Stomach (tissue), 9 donors: ENCODE measurements around the gene ROCK2. TPM values are rescaled to one million over a fixed set of nuclear protein-coding genes. Genes with fewer than 3 reads are reported as not detected.

ENCODE experiments used
- DNase-seq, 2 donors: peaks; one replicate each; pipeline versions ENCODE4 v3.0.0 to v3.0.0-alpha.2; 2013 to 2019
- H3K27ac ChIP-seq, 5 donors: fragments of 200-600 bp in 4 of 5; sonication (generic) in 4 of 5; one replicate each; pipeline ENCODE4 v1.5.1; 2013 to 2019; ENCODE audit warnings: mild to moderate bottlenecking in 1 of 5, moderate library complexity in 1 of 5
- H3K27me3 ChIP-seq, 3 donors: fragments of 200-600 bp; sonication (generic); one replicate each; pipeline ENCODE4 v1.5.1; 2017 to 2019; ENCODE audit warnings: mixed run types in 1 of 3
- H3K36me3 ChIP-seq, 4 donors: fragments of 200-600 bp; sonication (generic); 1 replicate in 3 of 4; 2 replicates in 1 of 4; pipeline ENCODE4 v1.5.1; 2016 to 2019
- H3K4me1 ChIP-seq, 4 donors: fragments of 200-600 bp; sonication (generic); one replicate each; pipeline ENCODE4 v1.5.1; 2016 to 2019
- H3K4me3 ChIP-seq, 4 donors: fragments of 200-600 bp; sonication (generic) in 3 of 4; one replicate each; pipeline ENCODE4 v1.5.1; 2016 to 2019; ENCODE audit warnings: mild to moderate bottlenecking in 1 of 4
- H3K9me3 ChIP-seq, 4 donors: fragments of 200-600 bp; sonication (generic); one replicate each; pipeline ENCODE4 v1.5.1; 2016 to 2019
- EP300 ChIP-seq: sonication (generic); formaldehyde crosslinking; IDR thresholded peaks from one replicate; pipeline ENCODE4 v1.6.1; 2017; ENCODE audit warnings: antibody characterized with exemption
- POLR2A ChIP-seq, 4 donors: fragments of 450-650 bp; IDR thresholded peaks; one replicate each; pipeline ENCODE4 v1.6.1; 2016; ENCODE audit warnings: antibody characterized with exemption in 4 of 4, control low read depth in 2 of 4, mild to moderate bottlenecking in 1 of 4, moderate library complexity in 1 of 4
- POLR2AphosphoS5 ChIP-seq, 3 donors: sonication (generic); formaldehyde crosslinking; IDR thresholded peaks; one replicate each; pipeline ENCODE4 v1.6.1; 2016; ENCODE audit warnings: antibody characterized with exemption in 3 of 3
- WGBS, 5 donors: extraction: QIAGEN DNeasy Blood & Tissue Kit in 3 of 5; methylation state at CpG; one replicate each; pipeline versions ENCODE4 v1.1.5 to v1.1.7; 2013 to 2018; 5-methylcytosine and 5-hydroxymethylcytosine counted together
- intact Hi-C: fragments of 100-400 bp; cut with DNase I; formaldehyde crosslinking; loops from one replicate; pipeline ENCODE4 v1.15.1; 2023; ENCODE audit warnings: low total_unique reads
- polyA plus RNA-seq, 3 donors: library from polyadenylated mRNA; stranded (reverse); fragments of 200-250 nt; gene quantifications; one replicate each; pipeline ENCODE4 v1.2.3, GENCODE V29; 2013
- total RNA-seq, 5 donors: library from RNA; depleted of rRNA; stranded (reverse); fragments of >200 nt; gene quantifications; one replicate each; pipeline versions ENCODE4 v1.1.0 to v1.2.3, GENCODE V29; 2014 to 2016
- TF ChIP-seq, protein P1 (sequence below), 7 experiments: fragments of 450-650 bp in 4 of 7; fragments of 200-600 bp in 3 of 7; sonication (generic) in 3 of 7; IDR thresholded peaks; one replicate each; pipeline ENCODE4 v1.5.1; 2016 to 2019; ENCODE audit warnings: antibody characterized with exemption in 7 of 7, control low read depth in 2 of 7, mild to moderate bottlenecking in 1 of 7
- donor health status: healthy with polysubstance abuse.
- donor health status: Bipolar disorder and iron deficiency.
- donor health status: healthy.

ROCK2 gene
- total and polyA plus RNA-seq, 8 donors: 5.6 to 113 (median 35.9) TPM

DNA sequence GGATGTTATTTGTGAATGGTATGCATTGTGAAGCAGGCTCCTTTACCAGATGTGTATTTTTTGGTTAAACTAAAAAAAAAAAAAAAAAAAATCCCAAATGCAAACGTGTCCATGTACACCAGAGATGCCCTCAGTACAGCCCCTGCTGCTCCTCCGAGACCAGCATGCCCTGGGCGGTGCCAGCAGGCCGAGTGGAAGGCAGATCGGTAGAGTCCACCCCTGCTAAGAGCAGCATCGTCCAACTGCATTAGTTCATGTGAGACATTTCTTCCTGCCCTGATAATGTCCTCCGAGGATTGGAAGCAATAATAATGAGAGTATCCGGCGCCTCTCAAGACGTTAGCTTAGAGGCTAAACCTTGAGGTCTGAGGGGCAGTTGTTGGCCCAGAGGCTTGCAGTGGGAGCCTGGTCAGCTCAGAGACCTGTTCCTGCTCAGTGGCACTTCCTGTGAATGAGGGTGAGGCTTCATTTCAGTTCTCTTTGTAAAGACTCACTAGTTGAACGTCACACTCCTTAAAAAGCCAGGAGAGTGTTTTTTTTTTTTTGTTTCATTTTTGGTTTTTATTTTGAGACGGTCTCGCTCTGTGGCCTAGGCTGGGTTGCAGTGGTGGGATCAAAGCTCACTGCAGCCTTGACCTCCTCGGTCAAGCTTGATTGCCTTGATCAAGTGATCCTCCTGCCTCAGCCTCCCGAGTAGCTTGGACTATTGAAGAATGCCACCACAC is 183.5 kb downstream of the ROCK2 start:
- no peaks in the 10 kb centered on the region for H3K27me3 ChIP-seq
- H3K4me3 ChIP-seq: no peak overlapping the region
- peak overlapping the region in 1 of 5 donors; percentile 51 for H3K27ac ChIP-seq
- 74 to 86% (median 81%) methylated on average over 15 of the region's 15 CpGs for WGBS, 5 donors
- H3K4me1 ChIP-seq: peaks cover 9 to 22% (median 15%) of the 10 kb centered on the region in 4 donors
- no peaks in the 10 kb centered on the region for H3K9me3 ChIP-seq
- no peak for DNase-seq
- H3K36me3 ChIP-seq: peaks cover 0 to 28% (median 17%) of the 10 kb centered on the region in 4 donors
- intact Hi-C loops: no loop called here
- TF ChIP-seq, protein P1, sequence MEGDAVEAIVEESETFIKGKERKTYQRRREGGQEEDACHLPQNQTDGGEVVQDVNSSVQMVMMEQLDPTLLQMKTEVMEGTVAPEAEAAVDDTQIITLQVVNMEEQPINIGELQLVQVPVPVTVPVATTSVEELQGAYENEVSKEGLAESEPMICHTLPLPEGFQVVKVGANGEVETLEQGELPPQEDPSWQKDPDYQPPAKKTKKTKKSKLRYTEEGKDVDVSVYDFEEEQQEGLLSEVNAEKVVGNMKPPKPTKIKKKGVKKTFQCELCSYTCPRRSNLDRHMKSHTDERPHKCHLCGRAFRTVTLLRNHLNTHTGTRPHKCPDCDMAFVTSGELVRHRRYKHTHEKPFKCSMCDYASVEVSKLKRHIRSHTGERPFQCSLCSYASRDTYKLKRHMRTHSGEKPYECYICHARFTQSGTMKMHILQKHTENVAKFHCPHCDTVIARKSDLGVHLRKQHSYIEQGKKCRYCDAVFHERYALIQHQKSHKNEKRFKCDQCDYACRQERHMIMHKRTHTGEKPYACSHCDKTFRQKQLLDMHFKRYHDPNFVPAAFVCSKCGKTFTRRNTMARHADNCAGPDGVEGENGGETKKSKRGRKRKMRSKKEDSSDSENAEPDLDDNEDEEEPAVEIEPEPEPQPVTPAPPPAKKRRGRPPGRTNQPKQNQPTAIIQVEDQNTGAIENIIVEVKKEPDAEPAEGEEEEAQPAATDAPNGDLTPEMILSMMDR (IDR thresholded peaks at IDR 0.05): no peak
- TF ChIP-seq POLR2AphosphoS5 (IDR thresholded peaks at IDR 0.05): peak in 1 of 3 donors; percentile 12

GRCh38 chr2:11160256-11160655 is 184.2 kb downstream of the ROCK2 start:
- intact Hi-C loops: no loop called here
- H3K9me3 ChIP-seq: no peaks in the 10 kb centered on the region
- no peaks in the 10 kb centered on the region for H3K27me3 ChIP-seq
- H3K4me1 ChIP-seq: peaks cover 11 to 27% (median 19%) of the 10 kb centered on the region in 4 donors
- H3K4me3 ChIP-seq: no peak overlapping the region
- DNase-seq: no peak
- TF ChIP-seq, protein P1 (IDR thresholded peaks at IDR 0.05): no peak
- TF ChIP-seq EP300 (no peak), POLR2AphosphoS5 (IDR thresholded peaks at IDR 0.05) (no peak), POLR2A (IDR thresholded peaks at IDR 0.05) (no peak)
- 89 to 94% (median 91%) methylated on average over 13 of the region's 13 CpGs for WGBS, 5 donors
- H3K27ac ChIP-seq: no peak overlapping the region
- H3K36me3 ChIP-seq: peaks cover 0 to 28% (median 17%) of the 10 kb centered on the region in 4 donors

GRCh38 chr2:11159574-11160170 is 184.8 kb downstream of the ROCK2 start:
- no peak for DNase-seq
- WGBS, 5 donors: 93 to 98% (median 96%) methylated on average over 12 to 14 of the region's 14 CpGs
- Histone ChIP-seq H3K27ac (no peak overlapping the region), H3K27me3 (no peaks in the 10 kb centered on the region), H3K4me3 (no peak overlapping the region), H3K4me1 (peaks cover 11 to 28% (median 21%) of the 10 kb centered on the region in 4 donors), H3K36me3 (peaks cover 0 to 28% (median 17%) of the 10 kb centered on the region in 4 donors), H3K9me3 (no peaks in the 10 kb centered on the region)
- intact Hi-C loops: no loop called here
- TF ChIP-seq EP300 (no peak), POLR2AphosphoS5 (IDR thresholded peaks at IDR 0.05) (no peak), POLR2A (IDR thresholded peaks at IDR 0.05) (no peak)
- TF ChIP-seq, protein P1 (IDR thresholded peaks at IDR 0.05): no peak

DNA sequence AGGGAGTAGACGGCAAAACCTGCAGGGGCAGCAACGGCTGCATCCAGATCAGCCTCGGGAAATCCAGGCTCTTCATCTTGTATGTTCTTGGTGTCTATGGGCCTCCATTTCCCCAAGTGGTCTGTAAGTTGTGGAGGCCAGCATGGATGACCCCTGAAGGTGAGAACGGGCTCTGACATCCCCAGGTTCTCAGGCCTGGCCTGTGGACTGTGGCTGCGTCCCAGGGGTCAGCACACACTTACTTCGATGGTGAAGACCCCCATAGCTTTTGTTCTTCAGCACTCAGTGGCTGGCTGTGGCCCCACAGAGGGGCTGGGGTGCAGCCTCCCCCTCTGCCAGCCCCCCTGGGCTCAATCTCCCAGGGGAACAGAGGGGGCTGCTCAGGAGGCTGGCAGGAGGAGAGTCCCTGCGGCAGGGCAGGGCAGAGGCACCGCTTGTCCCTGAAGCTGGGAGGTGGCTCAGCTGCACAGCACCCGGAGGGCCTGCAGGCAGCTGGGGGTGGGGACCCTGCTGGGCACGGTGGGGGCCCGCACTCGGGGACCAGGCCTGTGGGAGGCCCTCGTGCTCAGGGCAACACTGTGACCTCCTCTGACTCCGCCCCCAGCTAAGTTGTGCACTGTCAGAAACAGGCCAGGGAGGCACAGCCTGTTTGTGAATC is 185.4 kb downstream of the ROCK2 start:
- no peak for TF ChIP-seq EP300
- TF ChIP-seq, protein P1 (IDR thresholded peaks at IDR 0.05): no peak
- TF ChIP-seq POLR2AphosphoS5 (IDR thresholded peaks at IDR 0.05): no peak
- TF ChIP-seq POLR2A (IDR thresholded peaks at IDR 0.05): no peak
- Histone ChIP-seq H3K4me1 (peaks cover 16 to 34% (median 27%) of the 10 kb centered on the region in 4 donors), H3K4me3 (no peak overlapping the region), H3K27ac (no peak overlapping the region), H3K36me3 (peaks cover 0 to 28% (median 17%) of the 10 kb centered on the region in 4 donors), H3K27me3 (no peaks in the 10 kb centered on the region), H3K9me3 (no peaks in the 10 kb centered on the region)
- intact Hi-C loops: no loop called here
- WGBS, 5 donors: 69 to 88% (median 81%) methylated on average over 10 to 14 of the region's 14 CpGs
- no peak for DNase-seq
